ENCODE results near the gene TSSK1B. TPM values are rescaled to one million over a fixed set of nuclear protein-coding genes. Genes with fewer than 3 reads are reported as not detected.

The TSSK1B gene
- total RNA-seq, 1 donor from 2014 or later: not detected

DNA sequence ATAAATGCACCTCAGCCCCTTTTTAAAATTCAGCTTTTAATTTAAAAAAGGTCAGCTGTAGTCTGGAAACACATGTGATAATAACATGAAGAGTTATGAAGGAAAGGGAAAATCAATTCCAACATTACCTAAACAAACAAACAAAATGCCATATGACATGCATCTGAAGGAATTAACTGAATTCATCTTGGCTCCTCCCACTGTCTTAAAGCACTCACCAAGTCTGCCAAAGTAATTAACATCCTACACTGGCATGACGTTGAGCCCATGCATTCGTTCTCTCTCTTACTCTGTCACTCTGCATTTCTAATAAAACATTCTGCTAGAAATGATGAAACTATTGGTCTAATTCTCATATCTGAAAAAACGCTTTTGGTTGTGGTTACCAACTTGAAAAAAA is 37.7 kb downstream of the TSSK1B start:
- DNase-seq (no peak), ATAC-seq (no peak)
- Histone ChIP-seq H3K9me3 (no peaks in the 10 kb centered on the region), H3K27ac (no peak overlapping the region), H3K36me3 (no peaks in the 10 kb centered on the region), H3K4me3 (no peak overlapping the region), H3K27me3 (ENCODE audit: low read depth) (no peaks in the 10 kb centered on the region), H3K4me1 (no peaks in the 10 kb centered on the region)
- TF ChIP-seq, protein P1, sequence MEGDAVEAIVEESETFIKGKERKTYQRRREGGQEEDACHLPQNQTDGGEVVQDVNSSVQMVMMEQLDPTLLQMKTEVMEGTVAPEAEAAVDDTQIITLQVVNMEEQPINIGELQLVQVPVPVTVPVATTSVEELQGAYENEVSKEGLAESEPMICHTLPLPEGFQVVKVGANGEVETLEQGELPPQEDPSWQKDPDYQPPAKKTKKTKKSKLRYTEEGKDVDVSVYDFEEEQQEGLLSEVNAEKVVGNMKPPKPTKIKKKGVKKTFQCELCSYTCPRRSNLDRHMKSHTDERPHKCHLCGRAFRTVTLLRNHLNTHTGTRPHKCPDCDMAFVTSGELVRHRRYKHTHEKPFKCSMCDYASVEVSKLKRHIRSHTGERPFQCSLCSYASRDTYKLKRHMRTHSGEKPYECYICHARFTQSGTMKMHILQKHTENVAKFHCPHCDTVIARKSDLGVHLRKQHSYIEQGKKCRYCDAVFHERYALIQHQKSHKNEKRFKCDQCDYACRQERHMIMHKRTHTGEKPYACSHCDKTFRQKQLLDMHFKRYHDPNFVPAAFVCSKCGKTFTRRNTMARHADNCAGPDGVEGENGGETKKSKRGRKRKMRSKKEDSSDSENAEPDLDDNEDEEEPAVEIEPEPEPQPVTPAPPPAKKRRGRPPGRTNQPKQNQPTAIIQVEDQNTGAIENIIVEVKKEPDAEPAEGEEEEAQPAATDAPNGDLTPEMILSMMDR (IDR thresholded peaks at IDR 0.05): no peak
- intact Hi-C loops (cut with DNase I): no loop called here

DNA sequence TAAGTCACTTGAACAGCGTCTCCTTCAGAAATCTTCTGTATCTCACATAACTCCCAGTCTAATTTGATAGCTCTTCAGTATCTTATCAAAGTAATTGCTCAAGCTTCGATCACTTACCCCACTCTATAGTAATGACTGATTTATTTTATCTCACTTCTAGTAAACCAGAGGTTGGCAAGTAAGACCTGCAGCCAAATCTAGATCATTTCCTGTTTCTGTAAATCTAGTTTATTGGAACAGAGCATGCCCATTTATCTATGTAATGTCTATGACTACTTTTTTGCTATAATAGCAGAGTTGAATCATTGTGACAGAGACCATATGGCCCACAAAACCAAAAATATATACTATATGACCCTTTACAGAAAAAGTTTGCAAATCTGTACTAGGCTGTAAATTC is 40.1 kb downstream of the TSSK1B start:
- Histone ChIP-seq H3K27ac (no peak overlapping the region), H3K36me3 (no peaks in the 10 kb centered on the region), H3K27me3 (ENCODE audit: low read depth) (no peaks in the 10 kb centered on the region), H3K4me1 (no peaks in the 10 kb centered on the region), H3K9me3 (no peaks in the 10 kb centered on the region), H3K4me3 (no peak overlapping the region)
- ATAC-seq (no peak), DNase-seq (no peak)
- TF ChIP-seq, protein P1 (IDR thresholded peaks at IDR 0.05): no peak
- intact Hi-C loops (cut with DNase I): no loop called here

DNA sequence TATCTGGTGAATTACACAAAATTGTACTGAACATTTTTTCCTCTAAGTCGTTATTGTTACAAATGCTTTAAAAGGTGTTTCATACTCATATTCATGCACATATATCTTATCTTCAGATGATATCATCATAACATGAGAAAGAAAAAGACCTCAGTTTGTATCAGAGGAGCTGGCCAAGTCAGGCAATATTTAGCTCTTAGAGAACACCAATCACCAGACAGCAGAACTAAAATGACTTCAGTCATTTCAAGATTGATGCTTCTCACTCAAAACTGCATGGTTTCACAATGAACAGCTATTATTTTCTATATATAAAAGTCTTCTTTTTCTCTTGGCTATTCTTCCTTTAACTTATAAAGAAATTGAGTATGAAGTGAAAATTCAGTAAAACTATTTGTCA is 44.6 kb downstream of the TSSK1B start:
- Histone ChIP-seq H3K4me1 (no peaks in the 10 kb centered on the region), H3K9me3 (no peaks in the 10 kb centered on the region), H3K27ac (no peak overlapping the region), H3K27me3 (ENCODE audit: low read depth) (no peaks in the 10 kb centered on the region), H3K36me3 (no peaks in the 10 kb centered on the region), H3K4me3 (no peak overlapping the region)
- intact Hi-C loops (cut with DNase I): no loop called here
- TF ChIP-seq, protein P1 (IDR thresholded peaks at IDR 0.05): no peak
- DNase-seq (no peak), ATAC-seq (no peak)

- ATAC-seq: no peak
- Histone ChIP-seq H3K27ac (no peak overlapping the region), H3K36me3 (no peaks in the 10 kb centered on the region), H3K9me3 (no peaks in the 10 kb centered on the region), H3K4me3 (no peak overlapping the region), H3K27me3 (ENCODE audit: low read depth) (no peaks in the 10 kb centered on the region), H3K4me1 (no peaks in the 10 kb centered on the region)
- no peak for DNase-seq
- intact Hi-C loops (cut with DNase I): no loop called here
- TF ChIP-seq, protein P1 (IDR thresholded peaks at IDR 0.05): no peak
These were observed 45.7 kb downstream of the TSSK1B start for GRCh38 chr5:113389116-113389515.

DNA sequence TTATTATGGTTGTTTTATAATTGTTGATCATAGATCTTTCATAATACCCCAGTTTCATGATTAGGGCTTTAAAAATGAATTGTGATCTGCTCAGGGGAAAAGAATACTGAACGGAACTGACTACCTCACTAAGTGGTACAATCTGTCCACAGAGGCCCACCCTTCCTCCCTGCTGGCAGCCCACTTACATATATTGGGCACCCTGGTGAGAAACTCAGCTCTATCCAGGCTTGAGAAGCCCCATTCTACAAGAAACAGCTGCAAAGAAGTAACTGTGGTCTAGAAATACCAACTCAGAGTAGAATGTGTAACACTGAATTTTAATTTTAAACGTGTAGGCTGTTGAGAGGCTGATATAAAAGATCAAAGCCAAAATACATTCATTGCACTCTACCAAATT is 46.9 kb downstream of the TSSK1B start:
- ATAC-seq (no peak), DNase-seq (no peak)
- no peaks in the 10 kb centered on the region for H3K4me1 ChIP-seq
- H3K36me3 ChIP-seq: no peaks in the 10 kb centered on the region
- H3K27me3 ChIP-seq (ENCODE audit: low read depth): no peaks in the 10 kb centered on the region
- H3K27ac ChIP-seq: no peak overlapping the region
- intact Hi-C loops (cut with DNase I): no loop called here
- TF ChIP-seq, protein P1 (IDR thresholded peaks at IDR 0.05): no peak
- H3K4me3 ChIP-seq: no peak overlapping the region
- no peaks in the 10 kb centered on the region for H3K9me3 ChIP-seq

- Histone ChIP-seq H3K4me1 (no peaks in the 10 kb centered on the region), H3K27ac (no peak overlapping the region), H3K36me3 (no peaks in the 10 kb centered on the region), H3K4me3 (no peak overlapping the region), H3K9me3 (no peaks in the 10 kb centered on the region), H3K27me3 (ENCODE audit: low read depth) (peaks cover 6% of the 10 kb centered on the region)
- TF ChIP-seq, protein P1 (IDR thresholded peaks at IDR 0.05): no peak
- ATAC-seq (no peak), DNase-seq (no peak)
- intact Hi-C loops (cut with DNase I): no loop called here
These were observed 50.0 kb downstream of the TSSK1B start for GRCh38 chr5:113384782-113385285.

All from lower lobe of right lung (tissue), 2 donors.